ENCODE results near the gene PDGFRB.

Gene PDGFRB

DNA sequence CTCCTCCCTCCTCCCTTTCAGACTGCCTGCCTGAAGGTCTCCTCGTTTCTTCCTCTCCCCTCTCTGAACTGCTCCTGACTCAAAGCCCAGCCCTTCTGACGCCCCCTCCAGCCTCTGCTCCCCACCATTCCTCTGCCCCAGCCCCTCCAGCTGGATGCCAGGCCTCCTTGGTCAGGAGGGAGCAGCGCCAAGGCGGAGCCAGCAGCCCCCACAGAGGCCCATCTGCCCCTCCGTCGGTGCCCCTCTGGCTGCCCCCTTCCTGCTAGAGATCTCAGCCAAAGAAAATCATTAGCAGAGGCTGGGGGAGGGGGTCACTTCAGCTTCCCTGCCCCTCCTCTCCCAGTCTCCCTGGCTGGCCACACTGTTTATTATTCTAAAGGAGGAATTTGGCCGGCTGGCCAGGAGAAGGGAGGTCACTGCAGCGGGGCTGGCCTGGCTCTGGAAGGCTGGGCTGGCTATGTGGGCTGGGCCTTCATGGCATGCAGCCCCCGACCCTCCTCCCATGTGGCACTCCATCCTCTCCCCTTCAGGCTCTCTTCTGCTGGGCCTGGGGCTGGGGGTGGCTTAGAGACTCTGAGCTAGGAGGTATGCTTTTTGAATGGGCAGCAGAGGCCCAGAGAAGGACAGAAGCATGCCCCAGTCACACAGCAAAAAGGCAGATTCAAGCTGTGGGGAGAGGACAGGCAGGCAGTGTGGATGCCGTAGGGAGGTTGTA is 16.9 kb downstream of the PDGFRB start:
- no peaks in the 10 kb centered on the region for H3K9me3 ChIP-seq (replicated peaks in 1 of 2; ENCODE audit: control insufficient read depth in 2 of 2, insufficient read depth in 1 of 2, low read depth in 1 of 2, low read length in 2 of 2)
- H3K23ac ChIP-seq (ENCODE audit: low read depth, low read length, poor library complexity), result peak overlapping the region; percentile 58
- peak overlapping the region; percentile 83 for H2BK15ac ChIP-seq (ENCODE audit: low read length)
- H3K36me3 ChIP-seq (replicated peaks in 1 of 2; ENCODE audit: control insufficient read depth in 2 of 2, insufficient read depth in 2 of 2, low read length in 2 of 2), result no peaks in the 10 kb centered on the region
- peak overlapping the region; percentile 87 for H2AFZ ChIP-seq (ENCODE audit: low read length)
- H2AK5ac ChIP-seq (ENCODE audit: low read depth, low read length), result peak overlapping the region; percentile 96
- peak overlapping the region; percentile 65 for H3K14ac ChIP-seq (ENCODE audit: low read length)
- H2BK5ac ChIP-seq (ENCODE audit: low read length), result peak overlapping the region; percentile 80
- DNase-seq (ENCODE audit: low spot score), result peak; percentile 75
- H4K91ac ChIP-seq (ENCODE audit: low read depth, low read length, poor library complexity), result peak overlapping the region; percentile 93
- H3K4me1 ChIP-seq (ENCODE audit: control insufficient read depth in 2 of 2, insufficient read depth in 1 of 2, low read depth in 1 of 2, low read length in 2 of 2), result peaks cover 63 to 64% of the 10 kb centered on the region in 2 donors
- peaks cover 2% of the 10 kb centered on the region for H3K79me1 ChIP-seq (ENCODE audit: low read depth, low read length)
- no peaks in the 10 kb centered on the region for H3K27me3 ChIP-seq (ENCODE audit: control insufficient read depth in 3 of 3, insufficient read depth in 3 of 3, low read depth in 1 of 3, low read length in 3 of 3)
- H3K4me2 ChIP-seq (ENCODE audit: insufficient read depth, low read length, poor library complexity, severe bottlenecking), result peak overlapping the region; percentile 40
- H3K18ac ChIP-seq (ENCODE audit: low read length), result peak overlapping the region; percentile 97
- H3K9ac ChIP-seq (ENCODE audit: low read depth, low read length, poor library complexity), result no peak overlapping the region
- H2BK12ac ChIP-seq (ENCODE audit: low read length), result peak overlapping the region; percentile 91
- peak overlapping the region; percentile 76 for H3K27ac ChIP-seq (replicated peaks; ENCODE audit: low read length)
- H4K8ac ChIP-seq (ENCODE audit: low read depth, low read length), result peak overlapping the region; percentile 70
- H2BK120ac ChIP-seq (ENCODE audit: low read depth, low read length), result peak overlapping the region; percentile 69
- H3K4ac ChIP-seq (ENCODE audit: low read length), result no peak overlapping the region
- H3K4me3 ChIP-seq (ENCODE audit: low read length in 2 of 2), result no peak overlapping the region
- no CpG with 5 or more reads among the region's 10 CpGs for WGBS, 2 donors (ENCODE audit: extremely low coverage in 2 of 2, insufficient read length in 2 of 2, insufficient replicate concordance in 1 of 2)

DNA sequence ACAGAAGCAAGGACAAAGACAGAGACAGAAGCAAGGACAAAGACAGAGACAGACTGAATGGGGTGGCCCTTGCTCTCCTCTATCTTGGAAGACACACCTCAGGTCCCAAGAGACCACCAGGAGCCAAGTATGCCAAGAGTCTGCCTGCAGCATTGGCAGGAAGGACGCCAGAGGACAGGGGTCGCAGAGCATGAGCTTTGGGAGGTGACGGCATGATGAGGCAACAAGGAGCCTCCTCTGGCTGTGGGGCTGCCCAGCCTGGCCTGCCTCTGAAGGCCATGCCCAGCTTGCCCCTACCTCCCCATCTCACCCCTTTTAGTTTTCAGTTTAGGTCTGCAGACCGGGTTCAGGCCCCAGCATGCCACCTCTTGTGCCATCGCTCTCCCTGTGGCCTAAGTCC is 17.6 kb downstream of the PDGFRB start:
- Histone ChIP-seq H3K4ac (ENCODE audit: low read length) (peak overlapping the region; percentile 84), H3K36me3 (replicated peaks in 1 of 2; ENCODE audit: control insufficient read depth in 2 of 2, insufficient read depth in 2 of 2, low read length in 2 of 2) (no peaks in the 10 kb centered on the region), H2BK5ac (ENCODE audit: low read length) (peak overlapping the region; percentile 80), H2AK5ac (ENCODE audit: low read depth, low read length) (peak overlapping the region; percentile 96), H3K4me3 (ENCODE audit: low read length in 2 of 2) (no peak overlapping the region), H3K27ac (replicated peaks; ENCODE audit: low read length) (peak overlapping the region; percentile 72), H3K27me3 (ENCODE audit: control insufficient read depth in 3 of 3, insufficient read depth in 3 of 3, low read depth in 1 of 3, low read length in 3 of 3) (no peaks in the 10 kb centered on the region), H2BK15ac (ENCODE audit: low read length) (peak overlapping the region; percentile 83), H3K23ac (ENCODE audit: low read depth, low read length, poor library complexity) (peak overlapping the region; percentile 58), H2BK12ac (ENCODE audit: low read length) (peak overlapping the region; percentile 96), H3K9me3 (replicated peaks in 1 of 2; ENCODE audit: control insufficient read depth in 2 of 2, insufficient read depth in 1 of 2, low read depth in 1 of 2, low read length in 2 of 2) (no peaks in the 10 kb centered on the region), H3K14ac (ENCODE audit: low read length) (peak overlapping the region; percentile 59), H4K91ac (ENCODE audit: low read depth, low read length, poor library complexity) (peak overlapping the region; percentile 93), H3K4me1 (ENCODE audit: control insufficient read depth in 2 of 2, insufficient read depth in 1 of 2, low read depth in 1 of 2, low read length in 2 of 2) (peaks cover 56 to 61% of the 10 kb centered on the region in 2 donors), H3K79me1 (ENCODE audit: low read depth, low read length) (peaks cover 2% of the 10 kb centered on the region), H3K4me2 (ENCODE audit: insufficient read depth, low read length, poor library complexity, severe bottlenecking) (no peak overlapping the region), H3K9ac (ENCODE audit: low read depth, low read length, poor library complexity) (no peak overlapping the region), H3K18ac (ENCODE audit: low read length) (peak overlapping the region; percentile 97), H2AFZ (ENCODE audit: low read length) (peak overlapping the region; percentile 87), H4K8ac (ENCODE audit: low read depth, low read length) (no peak overlapping the region), H2BK120ac (ENCODE audit: low read depth, low read length) (peak overlapping the region; percentile 69)
- no peak for DNase-seq (ENCODE audit: low spot score)
- WGBS, 2 donors (ENCODE audit: extremely low coverage in 2 of 2, insufficient read length in 2 of 2, insufficient replicate concordance in 1 of 2), result no CpG with 5 or more reads among the region's 5 CpGs

DNA sequence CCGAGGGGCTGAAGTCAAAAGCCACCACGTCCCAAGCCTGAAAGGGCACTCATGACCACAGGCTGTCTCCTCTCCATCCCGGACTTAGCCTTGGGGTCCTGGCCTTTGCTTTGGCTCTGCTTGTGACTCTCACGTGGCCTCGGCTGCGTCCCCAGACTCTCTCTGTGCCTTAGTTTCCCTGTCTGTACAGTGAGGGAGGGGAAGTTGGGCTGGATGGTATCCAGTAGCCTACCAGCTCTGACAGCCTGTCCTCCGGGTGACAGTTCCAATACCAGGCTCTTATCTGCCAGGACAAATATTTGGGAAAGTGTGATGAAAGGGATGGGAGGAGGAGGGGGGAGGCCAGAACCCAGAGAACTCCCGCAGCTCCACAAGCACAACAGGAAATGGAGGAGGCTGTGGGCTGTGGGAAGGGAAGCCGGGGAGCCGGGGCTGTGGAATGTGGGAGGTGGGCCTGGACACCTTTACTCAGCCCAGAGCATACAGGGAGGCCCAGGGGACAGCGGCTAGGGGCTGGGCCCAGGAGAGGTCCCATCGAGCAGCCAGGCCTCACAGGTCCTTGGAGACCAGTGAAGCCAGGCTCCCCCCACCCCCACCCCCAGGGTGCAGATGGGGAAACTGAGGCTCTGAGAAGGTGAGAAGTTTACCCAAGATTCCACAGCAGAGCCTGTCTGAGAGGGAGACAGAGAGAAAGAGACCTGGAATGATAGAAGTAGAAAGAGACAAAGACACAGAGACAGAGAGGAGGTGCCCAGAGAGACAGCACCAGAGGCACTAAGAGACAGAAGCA is 18.3 kb downstream of the PDGFRB start:
- no peak overlapping the region for H3K27ac ChIP-seq (replicated peaks; ENCODE audit: low read length)
- peak overlapping the region; percentile 96 for H2BK12ac ChIP-seq (ENCODE audit: low read length)
- no peak overlapping the region for H3K4me3 ChIP-seq (ENCODE audit: low read length in 2 of 2)

More for the DNA sequence above, 18.3 kb downstream of the PDGFRB start:
- Histone ChIP-seq H3K79me1 (ENCODE audit: low read depth, low read length) (peaks cover 2% of the 10 kb centered on the region), H2AFZ (ENCODE audit: low read length) (peak overlapping the region; percentile 87), H3K4ac (ENCODE audit: low read length) (peak overlapping the region; percentile 7), H3K9ac (ENCODE audit: low read depth, low read length, poor library complexity) (no peak overlapping the region), H3K18ac (ENCODE audit: low read length) (peak overlapping the region; percentile 92), H3K14ac (ENCODE audit: low read length) (no peak overlapping the region), H2BK5ac (ENCODE audit: low read length) (peak overlapping the region; percentile 80), H3K27me3 (ENCODE audit: control insufficient read depth in 3 of 3, insufficient read depth in 3 of 3, low read depth in 1 of 3, low read length in 3 of 3) (no peaks in the 10 kb centered on the region), H3K4me1 (ENCODE audit: control insufficient read depth in 2 of 2, insufficient read depth in 1 of 2, low read depth in 1 of 2, low read length in 2 of 2) (peaks cover 50 to 57% of the 10 kb centered on the region in 2 donors), H4K91ac (ENCODE audit: low read depth, low read length, poor library complexity) (peak overlapping the region; percentile 95), H4K8ac (ENCODE audit: low read depth, low read length) (peak overlapping the region; percentile 83), H3K23ac (ENCODE audit: low read depth, low read length, poor library complexity) (peak overlapping the region; percentile 8), H2AK5ac (ENCODE audit: low read depth, low read length) (peak overlapping the region; percentile 96), H3K9me3 (replicated peaks in 1 of 2; ENCODE audit: control insufficient read depth in 2 of 2, insufficient read depth in 1 of 2, low read depth in 1 of 2, low read length in 2 of 2) (no peaks in the 10 kb centered on the region), H2BK15ac (ENCODE audit: low read length) (peak overlapping the region; percentile 91), H3K36me3 (replicated peaks in 1 of 2; ENCODE audit: control insufficient read depth in 2 of 2, insufficient read depth in 2 of 2, low read length in 2 of 2) (no peaks in the 10 kb centered on the region), H2BK120ac (ENCODE audit: low read depth, low read length) (peak overlapping the region; percentile 97), H3K4me2 (ENCODE audit: insufficient read depth, low read length, poor library complexity, severe bottlenecking) (no peak overlapping the region)
- WGBS, 2 donors (ENCODE audit: extremely low coverage in 2 of 2, insufficient read length in 2 of 2, insufficient replicate concordance in 1 of 2), result no CpG with 5 or more reads among the region's 12 CpGs
- DNase-seq (ENCODE audit: low spot score), result no peak

Data from neuronal stem cell (in vitro differentiated cells).